ENCODE measurements around the gene PFKFB3.

PFKFB3 gene

GRCh38 chr10:6239213-6239991 lies 36.7 kb downstream of the PFKFB3 start:
- DNase-seq = peak; percentile 44 to 74

- DNase-seq = no peak
Observed at GRCh38 chr10:6240254-6240653, 37.5 kb downstream of the PFKFB3 start.

GRCh38 chr10:6242089-6242488 lies 39.4 kb downstream of the PFKFB3 start:
- DNase-seq = no peak

GRCh38 chr10:6244510-6244909 lies 41.8 kb downstream of the PFKFB3 start:
- DNase-seq = no peak

- no peak for DNase-seq
Observed at GRCh38 chr10:6247041-6247712, 44.4 kb downstream of the PFKFB3 start.

- peak in 1 of 2 donors; percentile 41 for DNase-seq
Observed at GRCh38 chr10:6248908-6249307, 46.2 kb downstream of the PFKFB3 start.

GRCh38 chr10:6249698-6250097 lies 47.0 kb downstream of the PFKFB3 start:
- DNase-seq = no peak

GRCh38 chr10:6250745-6251144 lies 48.0 kb downstream of the PFKFB3 start:
- DNase-seq = no peak

GRCh38 chr10:6254201-6254600 lies 51.5 kb downstream of the PFKFB3 start:
- DNase-seq = peak in 1 of 2 donors; percentile 22

GRCh38 chr10:6255548-6256061 lies 52.9 kb downstream of the PFKFB3 start:
- DNase-seq = no peak

- DNase-seq = no peak
Observed at GRCh38 chr10:6256439-6256838, 53.7 kb downstream of the PFKFB3 start.

- DNase-seq = no peak
Observed at GRCh38 chr10:6259153-6259552, 56.4 kb downstream of the PFKFB3 start.

- no peak for DNase-seq
Observed at GRCh38 chr10:6260843-6261242, 58.1 kb downstream of the PFKFB3 start.

GRCh38 chr10:6267941-6268340 lies 65.2 kb downstream of the PFKFB3 start:
- no peak for DNase-seq

- DNase-seq = no peak
Observed at GRCh38 chr10:6269432-6269831, 66.7 kb downstream of the PFKFB3 start.

GRCh38 chr10:6269953-6270867 lies 67.5 kb downstream of the PFKFB3 start:
- DNase-seq = peak; percentile 67 to 68

- DNase-seq = no peak
Observed at GRCh38 chr10:6270951-6271350, 68.2 kb downstream of the PFKFB3 start.

- DNase-seq = no peak
Observed at GRCh38 chr10:6271663-6272062, 68.9 kb downstream of the PFKFB3 start.

- no peak for DNase-seq
Observed at GRCh38 chr10:6272126-6272525, 69.4 kb downstream of the PFKFB3 start.

GRCh38 chr10:6273351-6273750 lies 70.6 kb downstream of the PFKFB3 start:
- DNase-seq = no peak

- no peak for DNase-seq
Observed at GRCh38 chr10:6274040-6274439, 71.3 kb downstream of the PFKFB3 start.

GRCh38 chr10:6274484-6274883 lies 71.8 kb downstream of the PFKFB3 start:
- no peak for DNase-seq

Measured in CD4-positive, alpha-beta T cell treated with Interleukin-1 beta for 1 hour (primary cell).